Liver (tissue), 9 donors: ENCODE data around the gene ZC3H15. TPM values are rescaled to one million over a fixed set of nuclear protein-coding genes. Genes with fewer than 3 reads are reported as not detected.

ENCODE experiments used
- DNase-seq: peaks from one replicate; pipeline ENCODE4 v3.0.0-alpha.2; 2017; ENCODE audit warnings: low spot score
- H3K27ac ChIP-seq, 2 donors: one replicate each; pipeline ENCODE4 v1.7.0; 2013; ENCODE audit warnings: inconsistent platforms in 2 of 2, low read length in 2 of 2, control low read depth in 1 of 2, low read depth in 1 of 2, mild to moderate bottlenecking in 1 of 2
- H3K27me3 ChIP-seq, 4 donors: one replicate each; pipeline versions ENCODE4 v1.6.1 to v1.7.0; 2013; ENCODE audit warnings: low read length in 3 of 4, inconsistent platforms in 1 of 4, mild to moderate bottlenecking in 1 of 4, moderate library complexity in 1 of 4; ENCODE audit not compliant: control insufficient read depth in 4 of 4, insufficient read depth in 4 of 4
- H3K36me3 ChIP-seq, 4 donors: one replicate each; pipeline versions ENCODE4 v1.6.1 to v1.7.0; 2013; ENCODE audit warnings: low read length in 3 of 4, mild to moderate bottlenecking in 3 of 4, low read depth in 1 of 4, moderate library complexity in 1 of 4; ENCODE audit not compliant: control insufficient read depth in 4 of 4, insufficient read depth in 3 of 4
- H3K4me1 ChIP-seq, 4 donors: one replicate each; pipeline versions ENCODE4 v1.6.1 to v1.7.0; 2013; ENCODE audit warnings: low read length in 3 of 4, mild to moderate bottlenecking in 3 of 4, moderate library complexity in 1 of 4; ENCODE audit not compliant: control insufficient read depth in 4 of 4, insufficient read depth in 4 of 4
- H3K4me3 ChIP-seq, 3 donors: one replicate each; pipeline versions ENCODE4 v1.6.1 to v1.7.0; 2013; ENCODE audit warnings: low read length in 3 of 3, control low read depth in 1 of 3, low read depth in 1 of 3, mild to moderate bottlenecking in 1 of 3
- H3K9ac ChIP-seq, 2 donors: one replicate each; pipeline ENCODE4 v1.7.0; 2013; ENCODE audit warnings: low read length in 2 of 2, mild to moderate bottlenecking in 2 of 2, moderate library complexity in 2 of 2, control low read depth in 1 of 2, low read depth in 1 of 2
- H3K9me3 ChIP-seq, 4 donors: one replicate each; pipeline versions ENCODE4 v1.6.1 to v1.7.0; 2013; ENCODE audit warnings: low read length in 3 of 4; ENCODE audit not compliant: control insufficient read depth in 4 of 4
- EGR1 ChIP-seq, 2 donors: IDR thresholded peaks; 2 replicates each; pipeline ENCODE4 v1.6.1; 2016 to 2018; ENCODE audit warnings: antibody characterized with exemption in 2 of 2, low read depth in 2 of 2
- FOXA1 ChIP-seq: IDR thresholded peaks from 2 replicates; pipeline ENCODE4 v1.6.1; 2016; ENCODE audit warnings: antibody characterized with exemption
- FOXA2 ChIP-seq: IDR thresholded peaks from 2 replicates; pipeline ENCODE4 v1.6.1; 2016; ENCODE audit warnings: antibody characterized with exemption
- HNF4A ChIP-seq, 2 donors: conservative IDR thresholded peaks; 2 replicates each; pipeline ENCODE4 v1.6.1; 2016; ENCODE audit warnings: antibody characterized with exemption in 2 of 2, mild to moderate bottlenecking in 2 of 2
- HNF4G ChIP-seq: IDR thresholded peaks from 2 replicates; pipeline ENCODE4 v1.6.1; 2016; ENCODE audit warnings: antibody characterized with exemption
- JUND ChIP-seq, 2 donors: IDR thresholded peaks; 2 replicates each; pipeline ENCODE4 v1.6.1; 2016; ENCODE audit warnings: antibody characterized with exemption in 2 of 2
- NR2F2 ChIP-seq: IDR thresholded peaks from 2 replicates; pipeline ENCODE4 v1.6.1; 2016; ENCODE audit warnings: antibody characterized with exemption
- RAD21 ChIP-seq, 2 donors: IDR thresholded peaks; 2 replicates each; pipeline ENCODE4 v1.6.1; 2016; ENCODE audit warnings: antibody characterized with exemption in 2 of 2, mild to moderate bottlenecking in 2 of 2
- REST ChIP-seq: IDR thresholded peaks from 2 replicates; pipeline ENCODE4 v1.6.1; 2016; ENCODE audit warnings: antibody characterized with exemption, mild to moderate bottlenecking
- RXRA ChIP-seq, 2 donors: IDR thresholded peaks; 2 replicates each; pipeline ENCODE4 v1.6.1; 2017 to 2018; ENCODE audit warnings: antibody characterized with exemption in 2 of 2, mild to moderate bottlenecking in 1 of 2
- SP1 ChIP-seq: IDR thresholded peaks from 2 replicates; pipeline ENCODE4 v1.6.1; 2018; ENCODE audit warnings: antibody characterized with exemption, mild to moderate bottlenecking
- TAF1 ChIP-seq: conservative IDR thresholded peaks from 2 replicates; pipeline ENCODE4 v1.6.1; 2016; ENCODE audit warnings: antibody characterized with exemption, mild to moderate bottlenecking
- YY1 ChIP-seq: IDR thresholded peaks from 2 replicates; pipeline ENCODE4 v1.6.1; 2016; ENCODE audit warnings: antibody characterized with exemption, mild to moderate bottlenecking
- WGBS: extraction: QIAGEN DNeasy Blood & Tissue Kit; methylation state at CpG from one replicate; pipeline ENCODE4 v1.1.7; 2013; 5-methylcytosine and 5-hydroxymethylcytosine counted together
- polyA plus RNA-seq, 2 donors: library from polyadenylated mRNA; stranded (reverse) in 1 of 2; unstranded in 1 of 2; fragments of 200-250 nt in 1 of 2; fragments of >200 nt in 1 of 2; fragmentation: Nextera tagmentation in 1 of 2; extraction: Ambion mirVana in 1 of 2; gene quantifications; one replicate each; pipeline versions ENCODE4 v1.2.1 to v1.2.3, GENCODE V29; 2013 to 2015
- total RNA-seq, 2 donors: library from RNA; depleted of rRNA; stranded (reverse); fragments of >200 nt; gene quantifications; one replicate each; pipeline ENCODE4 v1.2.3, GENCODE V29; 2014
- TF ChIP-seq, protein P1 (sequence below): fragments of 150-350 bp; IDR thresholded peaks from 2 replicates; pipeline ENCODE4 v1.5.1; 2017; ENCODE audit warnings: improper control_type of control experiment, low read depth, low read length; ENCODE audit not compliant: missing input control
- donor health status: healthy.
- donor health status: healthy.
- donor health status: healthy.
- donor health status: healthy.
- donor health status: healthy.

ZC3H15 gene
- total and polyA plus RNA-seq, 4 donors: 29.6 to 63.5 (median 33.7) TPM

DNA sequence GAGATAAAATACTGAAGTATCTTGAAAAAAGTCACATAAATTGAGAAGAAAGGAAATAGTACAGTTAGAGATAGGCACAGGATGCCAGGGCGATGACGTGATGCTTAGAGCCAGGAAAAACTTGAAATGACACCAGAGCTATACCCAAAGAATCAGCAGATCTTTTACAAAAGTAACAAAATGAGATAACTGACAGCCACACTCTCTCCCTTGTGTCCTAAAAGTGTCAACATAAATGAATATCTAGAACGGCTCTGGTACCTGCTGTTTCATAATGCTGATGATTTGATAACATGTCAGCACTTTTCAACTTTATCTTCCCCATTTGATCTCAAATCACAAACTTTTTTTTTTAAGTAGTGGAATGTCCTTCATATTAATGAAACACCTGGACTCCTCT lies 45.6 kb upstream of the ZC3H15 start:
- TF ChIP-seq YY1: no peak
- no peak for TF ChIP-seq FOXA1
- TF ChIP-seq JUND (IDR thresholded peaks at IDR 0.05): no peak
- TF ChIP-seq EGR1 (IDR thresholded peaks at IDR 0.05; ENCODE audit: low read depth in 2 of 2): no peak
- H3K9me3 ChIP-seq: no peaks in the 10 kb centered on the region
- H3K27ac ChIP-seq: no peak overlapping the region
- no peak overlapping the region for H3K4me3 ChIP-seq
- peaks cover 0 to 5% (median 0%) of the 10 kb centered on the region in 4 donors for H3K4me1 ChIP-seq
- no peak overlapping the region for H3K9ac ChIP-seq
- DNase-seq: no peak
- WGBS: 54% methylated on average over 3 of the region's 3 CpGs
- no peaks in the 10 kb centered on the region for H3K27me3 ChIP-seq
- peaks cover 0 to 3% (median 0%) of the 10 kb centered on the region in 4 donors for H3K36me3 ChIP-seq

DNA sequence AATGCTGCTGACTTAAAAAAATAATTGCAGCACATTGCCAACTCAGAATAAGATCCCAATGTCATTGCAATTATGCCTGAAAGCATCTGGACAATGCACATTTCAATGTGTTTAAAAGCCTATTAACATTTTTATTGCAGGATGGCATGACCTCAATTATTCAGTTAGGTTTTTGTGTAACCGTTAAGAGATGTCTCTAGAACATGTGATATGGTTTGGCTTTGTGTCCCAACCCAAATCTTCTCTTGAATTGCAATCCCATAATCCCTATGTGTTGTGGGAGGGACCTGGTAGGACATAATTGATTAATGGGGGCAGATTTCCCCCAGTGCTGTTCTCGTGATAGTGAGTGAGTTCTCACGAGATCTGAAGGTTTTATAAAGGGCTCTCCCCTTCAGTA lies 43.2 kb upstream of the ZC3H15 start:
- no peak for TF ChIP-seq HNF4A (conservative IDR thresholded peaks at IDR 0.05)
- TF ChIP-seq RXRA (IDR thresholded peaks at IDR 0.05): no peak
- TF ChIP-seq HNF4G: no peak
- TF ChIP-seq YY1: no peak
- TF ChIP-seq RAD21 (IDR thresholded peaks at IDR 0.05): no peak
- TF ChIP-seq SP1: no peak
- no peak for TF ChIP-seq NR2F2
- TF ChIP-seq, protein P1, sequence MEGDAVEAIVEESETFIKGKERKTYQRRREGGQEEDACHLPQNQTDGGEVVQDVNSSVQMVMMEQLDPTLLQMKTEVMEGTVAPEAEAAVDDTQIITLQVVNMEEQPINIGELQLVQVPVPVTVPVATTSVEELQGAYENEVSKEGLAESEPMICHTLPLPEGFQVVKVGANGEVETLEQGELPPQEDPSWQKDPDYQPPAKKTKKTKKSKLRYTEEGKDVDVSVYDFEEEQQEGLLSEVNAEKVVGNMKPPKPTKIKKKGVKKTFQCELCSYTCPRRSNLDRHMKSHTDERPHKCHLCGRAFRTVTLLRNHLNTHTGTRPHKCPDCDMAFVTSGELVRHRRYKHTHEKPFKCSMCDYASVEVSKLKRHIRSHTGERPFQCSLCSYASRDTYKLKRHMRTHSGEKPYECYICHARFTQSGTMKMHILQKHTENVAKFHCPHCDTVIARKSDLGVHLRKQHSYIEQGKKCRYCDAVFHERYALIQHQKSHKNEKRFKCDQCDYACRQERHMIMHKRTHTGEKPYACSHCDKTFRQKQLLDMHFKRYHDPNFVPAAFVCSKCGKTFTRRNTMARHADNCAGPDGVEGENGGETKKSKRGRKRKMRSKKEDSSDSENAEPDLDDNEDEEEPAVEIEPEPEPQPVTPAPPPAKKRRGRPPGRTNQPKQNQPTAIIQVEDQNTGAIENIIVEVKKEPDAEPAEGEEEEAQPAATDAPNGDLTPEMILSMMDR: no peak
- TF ChIP-seq FOXA1: no peak
- no peak for TF ChIP-seq JUND (IDR thresholded peaks at IDR 0.05)
- TF ChIP-seq TAF1: no peak
- Histone ChIP-seq H3K4me3 (no peak overlapping the region), H3K9ac (no peak overlapping the region), H3K27me3 (no peaks in the 10 kb centered on the region), H3K36me3 (no peaks in the 10 kb centered on the region), H3K4me1 (peaks cover 0 to 5% (median 0%) of the 10 kb centered on the region in 4 donors), H3K9me3 (no peaks in the 10 kb centered on the region), H3K27ac (no peak overlapping the region)
- WGBS: 96% methylated on average over 3 of the region's 3 CpGs
- no peak for DNase-seq

- DNase-seq: no peak
- peaks cover 0 to 5% (median 0%) of the 10 kb centered on the region in 4 donors for H3K4me1 ChIP-seq
- no peaks in the 10 kb centered on the region for H3K27me3 ChIP-seq
- H3K9me3 ChIP-seq: no peaks in the 10 kb centered on the region
- no peaks in the 10 kb centered on the region for H3K36me3 ChIP-seq
- no peak overlapping the region for H3K9ac ChIP-seq
- H3K27ac ChIP-seq: no peak overlapping the region
- over 99% methylated on average over 2 of the region's 2 CpGs for WGBS
- TF ChIP-seq HNF4A (conservative IDR thresholded peaks at IDR 0.05) (no peak), YY1 (no peak), REST (no peak), FOXA2 (no peak), JUND (IDR thresholded peaks at IDR 0.05) (no peak)
- H3K4me3 ChIP-seq: no peak overlapping the region
Measured at GRCh38 chr2:186443851-186444250, 42.2 kb upstream of the ZC3H15 start.
